PC-9 (cell line): ENCODE measurements around the gene IMMP2L. TPM values are rescaled to one million over a fixed set of nuclear protein-coding genes. Genes with fewer than 3 reads are reported as not detected.

Experiments
- BruUV-seq: library from RNA; stranded (reverse); fragments of 400-500 nt; replicated peaks from 2 replicates; lab custom pipeline; 2021; lab: Mats Ljungman, UMichigan
- CTCF ChIA-PET: fragments of 300-600 bp; sonication (Branson Sonifier 250); formaldehyde crosslinking; loops from one replicate; lab custom pipeline; 2022; ENCODE audit warnings: antibody characterized with exemption; lab: Charles Lee
- POLR2A ChIA-PET: fragments of 300-600 bp; sonication (Branson Sonifier 250); formaldehyde crosslinking; loops from one replicate; lab custom pipeline; 2022; ENCODE audit warnings: antibody characterized with exemption; ENCODE audit not compliant: unreplicated experiment; lab: Charles Lee
- DNase-seq, 2 experiments: peaks; one replicate each; pipeline versions ENCODE4 v3.0.0 to v3.0.0-alpha.2; 2015 to 2022; ENCODE audit warnings: mixed read lengths in 1 of 2
- H2AFZ ChIP-seq: fragments of 200-600 bp; sonication (generic); 2 replicates; pipeline ENCODE4 v1.8.1; 2017; ENCODE audit warnings: antibody characterized with exemption
- H3F3A ChIP-seq: fragments of 200-600 bp; sonication (generic); 2 replicates; pipeline ENCODE4 v1.8.1; 2017; ENCODE audit warnings: antibody characterized with exemption, mild to moderate bottlenecking, low read depth; ENCODE audit not compliant: insufficient read depth
- H3K27ac ChIP-seq: fragments of 200-600 bp; sonication (generic); 2 replicates; pipeline ENCODE4 v1.6.1; 2016; ENCODE audit warnings: mixed run types
- H3K27me3 ChIP-seq: fragments of 200-600 bp; sonication (generic); 2 replicates; pipeline ENCODE4 v1.6.1; 2016; ENCODE audit warnings: low read depth, mixed run types; ENCODE audit not compliant: insufficient read depth
- H3K36me3 ChIP-seq: fragments of 200-600 bp; sonication (generic); 2 replicates; pipeline ENCODE4 v1.6.1; 2016; ENCODE audit warnings: low read depth, mixed run types
- H3K4me1 ChIP-seq: fragments of 200-600 bp; sonication (generic); replicated peaks from 2 replicates; pipeline ENCODE4 v1.6.1; 2016; ENCODE audit warnings: mixed run types; ENCODE audit not compliant: insufficient read depth
- H3K4me2 ChIP-seq: fragments of 200-600 bp; sonication (generic); 2 replicates; pipeline ENCODE4 v1.6.1; 2017; ENCODE audit warnings: mixed run types
- H3K4me3 ChIP-seq: fragments of 200-600 bp; sonication (generic); 2 replicates; pipeline ENCODE4 v1.6.1; 2016; ENCODE audit warnings: mixed run types
- H3K79me2 ChIP-seq: fragments of 200-600 bp; sonication (generic); 2 replicates; pipeline ENCODE4 v1.6.1; 2017; ENCODE audit warnings: low read depth, mixed run types
- H3K9me2 ChIP-seq: fragments of 200-600 bp; sonication (generic); 2 replicates; pipeline ENCODE4 v1.8.1; 2017; ENCODE audit warnings: mild to moderate bottlenecking; ENCODE audit not compliant: insufficient read depth
- H3K9me3 ChIP-seq: fragments of 200-600 bp; sonication (generic); 2 replicates; pipeline ENCODE4 v1.8.1; 2016; ENCODE audit warnings: low read depth; ENCODE audit not compliant: insufficient read depth
- H4K20me1 ChIP-seq: fragments of 200-600 bp; sonication (generic); 2 replicates; pipeline ENCODE4 v1.8.1; 2017; ENCODE audit not compliant: insufficient read depth
- CTCF ChIP-seq: fragments of 200-600 bp; sonication (generic); conservative IDR thresholded peaks from 2 replicates; pipeline ENCODE4 v1.6.1; 2017; ENCODE audit warnings: mixed run types, antibody characterized with exemption, mild to moderate bottlenecking, moderate library complexity
- EZH2 ChIP-seq: fragments of 200-600 bp; sonication (generic); IDR thresholded peaks from 2 replicates; pipeline ENCODE4 v1.8.0; 2017; ENCODE audit warnings: antibody characterized with exemption, low read depth
- intact Hi-C: fragments of 100-400 bp; cut with micrococcal nuclease; formaldehyde crosslinking; loops from one replicate; pipeline ENCODE4 v1.10.0; 2022; ENCODE audit not compliant: unreplicated experiment
- total RNA-seq: library from RNA; stranded (reverse); gene quantifications from 2 replicates; pipeline ENCODE4 v1.2.3, GENCODE V29; 2021

IMMP2L gene
- total RNA-seq, 1 experiment from 2014 or later: 40.5 TPM

- Histone ChIP-seq H2AFZ (no peak overlapping the region), H3K9me2 (no peaks in the 10 kb centered on the region), H3K36me3 (no peaks in the 10 kb centered on the region), H3K27ac (no peak overlapping the region), H4K20me1 (no peaks in the 10 kb centered on the region), H3K4me1 (peaks cover under 1% of the 10 kb centered on the region; the same call in 1 of the 2 replicates), H3K4me3 (no peak overlapping the region), H3K27me3 (no peaks in the 10 kb centered on the region), H3K4me2 (no peak overlapping the region), H3K9me3 (no peaks in the 10 kb centered on the region), H3K79me2 (no peaks in the 10 kb centered on the region), H3F3A (no peaks in the 10 kb centered on the region)
- intact Hi-C loops: no loop called here
- BruUV-seq: no TSS peak
- DNase-seq: no peak
- TF ChIP-seq EZH2: no peak
- TF ChIP-seq CTCF: no peak
- ChIA-PET CTCF (no interaction called here), POLR2A (interaction anchor here (0.6 kb wide), 1 partner anchor 22 kb away, joined by 4 read pairs; no protein-coding TSS in a partner anchor)
Measured at GRCh38 chr7:111390000-111390399, 172.3 kb downstream of the IMMP2L start.

- H3F3A ChIP-seq: no peaks in the 10 kb centered on the region
- CTCF ChIA-PET: no interaction called here
- no peak overlapping the region for H3K4me2 ChIP-seq
- H3K9me2 ChIP-seq: no peaks in the 10 kb centered on the region
- no peaks in the 10 kb centered on the region for H3K9me3 ChIP-seq
- H3K79me2 ChIP-seq: no peaks in the 10 kb centered on the region
- H3K4me1 ChIP-seq: peaks cover 7% of the 10 kb centered on the region; the same call in 1 of the 2 replicates
- intact Hi-C loops: no loop called here
- no peak overlapping the region for H2AFZ ChIP-seq
- no peak overlapping the region for H3K4me3 ChIP-seq
- TF ChIP-seq CTCF: no peak
- TF ChIP-seq EZH2: no peak
- H4K20me1 ChIP-seq: no peaks in the 10 kb centered on the region
- POLR2A ChIA-PET: interaction anchor here (0.6 kb wide), 1 partner anchor 10 kb away, joined by 3 read pairs; no protein-coding TSS in a partner anchor
- no peaks in the 10 kb centered on the region for H3K27me3 ChIP-seq
- BruUV-seq: no TSS peak
- DNase-seq: no peak
- no peak overlapping the region for H3K27ac ChIP-seq
- H3K36me3 ChIP-seq: no peaks in the 10 kb centered on the region
Measured at GRCh38 chr7:111388912-111389311, 173.4 kb downstream of the IMMP2L start.

- Histone ChIP-seq H3K4me2 (no peak overlapping the region), H3K27me3 (no peaks in the 10 kb centered on the region), H3K27ac (no peak overlapping the region), H3K9me2 (no peaks in the 10 kb centered on the region), H3K9me3 (no peaks in the 10 kb centered on the region), H2AFZ (no peak overlapping the region), H3K36me3 (no peaks in the 10 kb centered on the region), H4K20me1 (no peaks in the 10 kb centered on the region), H3K4me1 (peaks cover 7% of the 10 kb centered on the region; the same call in 1 of the 2 replicates), H3F3A (no peaks in the 10 kb centered on the region), H3K79me2 (no peaks in the 10 kb centered on the region), H3K4me3 (no peak overlapping the region)
- intact Hi-C loops: no loop called here
- ChIA-PET CTCF (no interaction called here), POLR2A (no interaction called here)
- no peak for TF ChIP-seq EZH2
- TF ChIP-seq CTCF: no peak
- no peak for DNase-seq
- BruUV-seq: no TSS peak
Measured at GRCh38 chr7:111388016-111388415, 174.3 kb downstream of the IMMP2L start.
